Muscle of back (tissue), 11 donors: Measurements from ENCODE around the gene CNTNAP1. TPM values are rescaled to one million over a fixed set of nuclear protein-coding genes. Genes with fewer than 3 reads are reported as not detected.
A peak's percentile ranks its signal among the peaks of the same experiment; 100 is the strongest.

Experiments used
- DNase-seq, 3 donors: peaks; one replicate each; pipeline versions ENCODE4 v3.0.0 to v3.0.0-alpha.2; 2013
- polyA plus RNA-seq, 10 donors: library from polyadenylated mRNA; unstranded; fragments of 120-200 nt; gene quantifications; one replicate each; pipeline ENCODE4 v1.2.1, GENCODE V29; 2013; ENCODE audit not compliant: insufficient read length in 10 of 10

Gene CNTNAP1
- polyA plus RNA-seq, 10 donors = 10.2 to 15.7 (median 11.9) TPM

- DNase-seq = peak in 2 of 3 donors; percentile 42 to 60
Observed at GRCh38 chr17:42683407-42684034, 1.2 kb downstream of the CNTNAP1 start.

GRCh38 chr17:42684929-42685556, 2.7 kb downstream of the CNTNAP1 start:
- no peak for DNase-seq

GRCh38 chr17:42685831-42686230, 3.5 kb downstream of the CNTNAP1 start:
- DNase-seq = no peak

GRCh38 chr17:42686520-42687128, 4.3 kb downstream of the CNTNAP1 start:
- no peak for DNase-seq

- no peak for DNase-seq
Observed at GRCh38 chr17:42687707-42688320, 5.5 kb downstream of the CNTNAP1 start.

GRCh38 chr17:42690596-42690995, 8.3 kb downstream of the CNTNAP1 start:
- DNase-seq = no peak

GRCh38 chr17:42691021-42691545, 8.8 kb downstream of the CNTNAP1 start:
- DNase-seq = no peak

GRCh38 chr17:42692489-42692888, 10.2 kb downstream of the CNTNAP1 start:
- DNase-seq = no peak

GRCh38 chr17:42694524-42694923, 12.2 kb downstream of the CNTNAP1 start:
- no peak for DNase-seq

- no peak for DNase-seq
Observed at GRCh38 chr17:42695500-42695899, 13.2 kb downstream of the CNTNAP1 start.

GRCh38 chr17:42697108-42697811, 14.9 kb downstream of the CNTNAP1 start:
- DNase-seq = no peak

- DNase-seq = peak in 2 of 3 donors; percentile 40 to 70
Observed at GRCh38 chr17:42698736-42699414, 16.5 kb downstream of the CNTNAP1 start.

- no peak for DNase-seq
Observed at GRCh38 chr17:42699415-42699740, 17.0 kb downstream of the CNTNAP1 start.

GRCh38 chr17:42700586-42701289, 18.4 kb downstream of the CNTNAP1 start:
- DNase-seq = no peak

GRCh38 chr17:42702446-42702845, 20.1 kb downstream of the CNTNAP1 start:
- DNase-seq = no peak

- no peak for DNase-seq
Observed at GRCh38 chr17:42704490-42704836, 22.1 kb downstream of the CNTNAP1 start.

- no peak for DNase-seq
Observed at GRCh38 chr17:42704837-42705494, 22.6 kb downstream of the CNTNAP1 start.

- no peak for DNase-seq
Observed at GRCh38 chr17:42706732-42707131, 24.4 kb downstream of the CNTNAP1 start.

GRCh38 chr17:42708588-42708987, 26.3 kb downstream of the CNTNAP1 start:
- DNase-seq = no peak

- DNase-seq = no peak
Observed at GRCh38 chr17:42709561-42709960, 27.2 kb downstream of the CNTNAP1 start.
